ENCODE data around the gene PDLIM3.

PDLIM3 gene

DNA sequence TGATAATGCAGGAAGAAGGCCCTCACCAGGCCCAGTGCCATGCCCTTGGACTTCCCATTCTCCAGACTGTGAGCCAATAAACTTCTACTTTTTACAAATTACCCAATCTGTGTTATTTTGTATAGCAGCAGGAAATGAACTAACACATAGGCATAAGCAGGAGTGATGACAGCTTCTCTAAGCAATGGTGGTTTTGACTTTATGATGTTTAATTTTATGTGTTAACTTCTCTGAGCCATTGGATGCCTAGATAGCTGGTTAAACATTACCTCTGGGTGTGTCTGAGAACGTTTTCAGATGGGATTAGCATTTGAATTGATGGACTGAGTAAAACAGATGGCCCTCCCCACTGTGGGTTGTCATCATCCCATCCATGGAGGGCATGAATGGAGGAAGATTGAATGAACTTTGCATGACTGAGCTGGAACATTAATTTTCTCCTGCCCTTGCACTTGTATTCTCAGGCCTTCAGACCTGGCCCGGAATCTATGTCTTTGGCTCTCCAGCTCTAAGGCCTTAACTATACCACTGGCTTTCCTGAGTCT lies 13.9 kb upstream of the PDLIM3 start:
- H3K4me3 ChIP-seq (ENCODE audit: low read depth in 1 of 2, low read length in 2 of 2), result no peak overlapping the region
- no peaks in the 10 kb centered on the region for H3K27me3 ChIP-seq (ENCODE audit: control insufficient read depth in 1 of 2, insufficient read depth in 2 of 2, low read length in 2 of 2)
- H3K27ac ChIP-seq (ENCODE audit: low read depth, low read length), result no peak overlapping the region

DNA sequence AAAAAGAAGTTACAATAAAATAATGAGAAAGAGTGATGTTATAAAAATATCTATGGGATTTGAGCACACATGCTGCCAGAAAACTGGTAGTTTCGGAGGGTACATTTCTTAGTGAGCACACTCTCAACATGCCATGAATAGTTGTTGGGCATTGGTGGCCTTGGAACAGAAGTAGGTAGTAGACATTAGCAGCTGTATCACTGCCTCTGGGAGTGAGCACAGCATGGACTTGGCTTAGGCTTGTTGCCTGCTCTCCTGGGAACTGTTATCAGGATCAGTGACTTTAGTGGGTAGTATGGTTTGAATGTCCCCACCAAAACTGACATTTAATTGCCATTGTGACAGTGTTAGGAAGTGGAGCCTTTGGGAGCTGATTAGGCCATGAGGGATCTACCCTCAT lies 13.3 kb upstream of the PDLIM3 start:
- Histone ChIP-seq H3K27me3 (ENCODE audit: control insufficient read depth in 1 of 2, insufficient read depth in 2 of 2, low read length in 2 of 2) (no peaks in the 10 kb centered on the region), H3K27ac (ENCODE audit: low read depth, low read length) (no peak overlapping the region), H3K36me3 (ENCODE audit: insufficient read depth, low read length) (no peaks in the 10 kb centered on the region), H3K9ac (ENCODE audit: low read length) (no peak overlapping the region), H3K4me3 (ENCODE audit: low read depth in 1 of 2, low read length in 2 of 2) (no peak overlapping the region), H3K4me1 (ENCODE audit: insufficient read depth, low read length) (no peaks in the 10 kb centered on the region), H3K9me3 (ENCODE audit: low read length) (no peaks in the 10 kb centered on the region)

More for the DNA sequence above, 13.9 kb upstream of the PDLIM3 start:
- H3K9ac ChIP-seq (ENCODE audit: low read length), result no peak overlapping the region
- no peaks in the 10 kb centered on the region for H3K9me3 ChIP-seq (ENCODE audit: low read length)
- H3K4me1 ChIP-seq (ENCODE audit: insufficient read depth, low read length), result no peaks in the 10 kb centered on the region
- H3K36me3 ChIP-seq (ENCODE audit: insufficient read depth, low read length), result no peaks in the 10 kb centered on the region

DNA sequence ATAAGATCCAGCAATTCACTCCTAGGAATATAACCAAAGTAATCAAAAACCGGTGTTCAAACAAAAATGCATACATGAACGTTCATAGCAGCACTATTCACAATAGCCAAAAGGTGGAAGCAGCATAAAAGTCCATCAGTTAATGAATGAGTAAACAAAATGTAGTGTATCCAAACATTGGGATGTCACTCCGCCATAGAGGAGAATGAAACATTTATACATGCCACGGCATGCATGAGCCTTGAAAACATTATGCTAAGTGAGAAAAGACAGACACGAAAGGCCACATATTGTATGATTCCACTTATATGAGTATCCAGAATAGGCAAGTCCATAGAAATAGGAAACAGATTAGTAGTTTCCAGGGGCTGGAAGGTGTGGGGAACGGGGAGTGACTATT lies 11.0 kb upstream of the PDLIM3 start:
- no peak overlapping the region for H3K4me3 ChIP-seq (ENCODE audit: low read depth in 1 of 2, low read length in 2 of 2)
- no peak overlapping the region for H3K9ac ChIP-seq (ENCODE audit: low read length)
- H3K4me1 ChIP-seq (ENCODE audit: insufficient read depth, low read length), result peaks cover 8% of the 10 kb centered on the region
- no peaks in the 10 kb centered on the region for H3K36me3 ChIP-seq (ENCODE audit: insufficient read depth, low read length)
- no peak overlapping the region for H3K27ac ChIP-seq (ENCODE audit: low read depth, low read length)
- no peaks in the 10 kb centered on the region for H3K9me3 ChIP-seq (ENCODE audit: low read length)
- no peaks in the 10 kb centered on the region for H3K27me3 ChIP-seq (ENCODE audit: control insufficient read depth in 1 of 2, insufficient read depth in 2 of 2, low read length in 2 of 2)

DNA sequence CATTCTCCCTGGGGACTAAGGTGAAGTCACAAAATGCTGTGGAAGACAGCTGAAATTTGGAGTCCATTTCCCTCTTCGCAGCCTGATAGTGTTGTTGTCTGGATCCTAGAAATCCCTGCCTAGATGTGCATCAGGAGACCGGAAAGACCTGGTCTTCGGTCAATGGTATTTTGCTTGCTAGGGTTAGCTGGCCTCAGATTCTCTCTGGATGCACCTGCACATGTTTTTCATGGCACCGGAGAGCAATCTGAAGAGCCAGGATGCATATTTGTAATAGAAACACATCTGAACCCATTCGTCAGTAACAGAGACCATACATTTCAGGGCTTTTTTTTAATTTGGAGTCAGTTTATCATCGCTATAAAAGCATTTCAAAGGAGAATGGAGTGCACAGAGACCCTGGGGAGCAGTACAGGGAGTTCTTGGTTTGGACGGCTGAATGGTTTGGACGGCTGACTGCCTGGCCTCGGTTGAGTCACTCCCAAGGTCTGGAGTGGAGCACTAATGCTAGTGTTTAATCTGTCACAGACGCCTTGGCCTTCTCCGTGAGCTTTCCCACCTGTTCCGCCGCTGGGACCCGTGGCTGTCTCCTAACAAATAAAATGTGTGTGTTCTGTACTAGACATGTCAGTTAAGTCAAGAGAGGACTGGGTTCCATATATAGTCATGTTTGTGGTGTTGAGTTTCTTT lies 7.5 kb upstream of the PDLIM3 start:
- Histone ChIP-seq H3K36me3 (ENCODE audit: insufficient read depth, low read length) (no peaks in the 10 kb centered on the region), H3K4me3 (ENCODE audit: low read depth in 1 of 2, low read length in 2 of 2) (no peak overlapping the region), H3K9ac (ENCODE audit: low read length) (no peak overlapping the region), H3K27ac (ENCODE audit: low read depth, low read length) (peak overlapping the region; percentile 19), H3K4me1 (ENCODE audit: insufficient read depth, low read length) (peaks cover 15% of the 10 kb centered on the region), H3K9me3 (ENCODE audit: low read length) (no peaks in the 10 kb centered on the region), H3K27me3 (ENCODE audit: control insufficient read depth in 1 of 2, insufficient read depth in 2 of 2, low read length in 2 of 2) (no peaks in the 10 kb centered on the region)

DNA sequence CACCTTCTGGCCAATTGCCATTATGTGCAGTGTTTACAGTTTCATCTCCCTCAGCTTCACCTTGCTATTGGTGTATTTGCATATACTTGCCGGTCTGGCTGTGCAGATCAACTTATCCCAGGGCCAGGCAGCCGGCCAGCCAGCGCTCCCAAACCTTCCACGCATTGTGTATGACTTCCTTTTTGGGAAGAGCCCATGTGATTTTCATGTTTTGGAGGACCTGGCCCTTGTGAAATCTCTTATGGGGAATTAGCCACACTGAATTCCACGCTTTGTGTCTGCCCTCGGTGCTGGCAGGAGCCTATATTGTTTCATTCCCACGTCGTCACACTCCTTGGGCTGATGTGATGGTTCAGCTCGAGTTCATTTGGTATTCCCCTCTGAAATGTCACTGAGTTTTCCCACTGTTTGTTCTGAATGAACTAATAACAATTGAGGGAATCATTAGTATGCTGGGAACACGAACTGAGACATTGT lies 6.0 kb upstream of the PDLIM3 start:
- H3K4me1 ChIP-seq (ENCODE audit: insufficient read depth, low read length), result peaks cover 19% of the 10 kb centered on the region
- H3K27ac ChIP-seq (ENCODE audit: low read depth, low read length), result no peak overlapping the region
- H3K4me3 ChIP-seq (ENCODE audit: low read depth in 1 of 2, low read length in 2 of 2), result no peak overlapping the region
- H3K27me3 ChIP-seq (ENCODE audit: control insufficient read depth in 1 of 2, insufficient read depth in 2 of 2, low read length in 2 of 2), result no peaks in the 10 kb centered on the region
- no peak overlapping the region for H3K9ac ChIP-seq (ENCODE audit: low read length)
- no peaks in the 10 kb centered on the region for H3K9me3 ChIP-seq (ENCODE audit: low read length)
- H3K36me3 ChIP-seq (ENCODE audit: insufficient read depth, low read length), result no peaks in the 10 kb centered on the region

DNA sequence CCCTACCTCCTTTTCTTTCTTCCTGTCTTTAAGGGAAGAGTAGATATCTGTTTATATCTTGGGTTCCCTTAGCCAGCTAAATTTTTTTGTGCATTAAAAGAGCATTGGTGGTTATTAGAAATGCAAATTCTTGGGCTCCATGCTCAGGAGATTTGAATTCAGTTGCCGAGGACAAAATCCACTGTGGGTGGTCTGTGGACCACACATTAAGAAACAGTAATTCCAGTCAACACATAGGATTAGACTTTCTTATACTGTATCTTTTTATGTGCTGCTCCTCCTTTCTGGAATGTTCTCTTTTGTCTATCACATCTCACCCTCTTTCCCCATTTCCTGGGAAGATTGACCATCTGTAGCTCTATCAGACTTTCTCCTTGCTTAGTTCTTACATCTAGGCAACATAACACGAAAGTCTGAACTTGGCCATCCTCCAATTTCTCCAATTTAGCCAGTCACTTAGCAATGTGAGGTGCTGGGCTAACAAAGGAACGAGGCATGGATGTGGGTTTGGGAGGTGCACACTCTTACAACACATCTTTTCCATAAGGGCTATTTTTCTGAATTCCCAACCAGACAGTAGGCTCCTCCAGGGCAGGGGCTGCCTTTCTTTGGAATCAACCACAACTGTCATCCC lies 5.3 kb upstream of the PDLIM3 start:
- Histone ChIP-seq H3K36me3 (ENCODE audit: insufficient read depth, low read length) (no peaks in the 10 kb centered on the region), H3K27ac (ENCODE audit: low read depth, low read length) (no peak overlapping the region), H3K4me3 (ENCODE audit: low read depth in 1 of 2, low read length in 2 of 2) (no peak overlapping the region), H3K4me1 (ENCODE audit: insufficient read depth, low read length) (peaks cover 23% of the 10 kb centered on the region), H3K9me3 (ENCODE audit: low read length) (no peaks in the 10 kb centered on the region), H3K9ac (ENCODE audit: low read length) (no peak overlapping the region), H3K27me3 (ENCODE audit: control insufficient read depth in 1 of 2, insufficient read depth in 2 of 2, low read length in 2 of 2) (no peaks in the 10 kb centered on the region)

DNA sequence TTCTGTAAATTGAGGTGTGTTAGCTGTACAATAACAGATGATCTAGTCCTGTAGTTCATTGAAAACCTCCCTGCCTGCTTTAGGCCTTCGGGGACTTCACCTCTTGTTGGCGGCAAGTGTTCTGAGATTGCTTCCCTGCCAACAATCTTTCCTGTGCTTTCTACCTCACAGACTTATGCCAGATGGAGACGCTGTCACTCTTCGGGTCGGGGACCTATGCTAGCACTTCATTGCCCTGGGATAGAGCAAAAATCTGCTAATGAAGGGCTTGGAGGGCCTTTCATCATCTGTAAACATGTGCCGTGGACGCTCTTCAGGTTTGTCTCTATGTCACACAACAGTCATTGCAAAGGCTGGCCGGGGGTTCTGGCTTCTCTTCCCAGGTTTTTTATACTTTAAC lies 4.7 kb upstream of the PDLIM3 start:
- peaks cover 23% of the 10 kb centered on the region for H3K4me1 ChIP-seq (ENCODE audit: insufficient read depth, low read length)
- peaks cover 0 to 3% of the 10 kb centered on the region in 2 donors for H3K27me3 ChIP-seq (ENCODE audit: control insufficient read depth in 1 of 2, insufficient read depth in 2 of 2, low read length in 2 of 2)
- no peaks in the 10 kb centered on the region for H3K9me3 ChIP-seq (ENCODE audit: low read length)
- no peak overlapping the region for H3K9ac ChIP-seq (ENCODE audit: low read length)
- no peak overlapping the region for H3K27ac ChIP-seq (ENCODE audit: low read depth, low read length)
- H3K4me3 ChIP-seq (ENCODE audit: low read depth in 1 of 2, low read length in 2 of 2), result no peak overlapping the region
- H3K36me3 ChIP-seq (ENCODE audit: insufficient read depth, low read length), result no peaks in the 10 kb centered on the region

DNA sequence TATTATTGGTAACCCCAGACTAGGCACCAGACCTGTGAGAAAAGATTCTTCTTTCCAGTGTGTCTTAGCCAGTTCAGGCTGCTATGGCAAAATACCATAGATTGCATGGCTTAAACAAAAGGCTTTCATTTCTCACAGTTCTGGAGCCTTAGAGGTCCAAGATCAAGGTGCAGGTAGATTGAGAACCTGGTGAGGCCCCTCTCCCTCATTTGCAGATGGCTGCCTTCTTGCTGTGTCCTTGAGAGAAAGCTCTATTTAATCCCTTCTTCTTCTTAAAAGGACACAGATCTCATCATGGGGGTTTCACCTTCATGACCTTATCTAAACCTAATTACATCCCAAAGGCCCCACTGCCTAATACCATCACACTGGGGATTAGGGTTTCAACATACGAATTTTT lies 3.5 kb upstream of the PDLIM3 start:
- Histone ChIP-seq H3K9ac (ENCODE audit: low read length) (no peak overlapping the region), H3K36me3 (ENCODE audit: insufficient read depth, low read length) (no peaks in the 10 kb centered on the region), H3K27me3 (ENCODE audit: control insufficient read depth in 1 of 2, insufficient read depth in 2 of 2, low read length in 2 of 2) (peaks cover 6 to 9% of the 10 kb centered on the region in 2 donors), H3K4me3 (ENCODE audit: low read depth in 1 of 2, low read length in 2 of 2) (no peak overlapping the region), H3K27ac (ENCODE audit: low read depth, low read length) (no peak overlapping the region), H3K4me1 (ENCODE audit: insufficient read depth, low read length) (peaks cover 23% of the 10 kb centered on the region), H3K9me3 (ENCODE audit: low read length) (no peaks in the 10 kb centered on the region)

DNA sequence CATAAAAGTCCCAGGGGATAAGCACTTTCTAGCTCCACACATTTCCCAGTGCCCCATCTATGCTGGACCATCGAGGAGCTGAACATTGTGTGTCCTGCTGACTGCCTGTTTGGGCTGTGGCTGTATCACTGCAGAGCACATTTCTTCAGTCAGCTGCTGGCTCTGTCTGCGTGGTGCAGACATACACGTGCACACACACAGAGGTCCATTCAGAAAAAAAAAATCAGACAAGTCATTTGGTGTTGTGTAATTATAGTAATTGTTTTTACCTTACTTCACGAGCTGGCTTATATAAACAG lies 1.1 kb upstream of the PDLIM3 start:
- peak overlapping the region; percentile 71 for H3K9ac ChIP-seq (ENCODE audit: low read length)
- H3K36me3 ChIP-seq (ENCODE audit: insufficient read depth, low read length), result no peaks in the 10 kb centered on the region
- H3K27ac ChIP-seq (ENCODE audit: low read depth, low read length), result peak overlapping the region; percentile 80
- H3K9me3 ChIP-seq (ENCODE audit: low read length), result no peaks in the 10 kb centered on the region
- H3K4me1 ChIP-seq (ENCODE audit: insufficient read depth, low read length), result peaks cover 18% of the 10 kb centered on the region
- H3K4me3 ChIP-seq (ENCODE audit: low read depth in 1 of 2, low read length in 2 of 2), result peak overlapping the region in 1 of 2 donors; percentile 49
- peaks cover 6 to 9% of the 10 kb centered on the region in 2 donors for H3K27me3 ChIP-seq (ENCODE audit: control insufficient read depth in 1 of 2, insufficient read depth in 2 of 2, low read length in 2 of 2)

DNA sequence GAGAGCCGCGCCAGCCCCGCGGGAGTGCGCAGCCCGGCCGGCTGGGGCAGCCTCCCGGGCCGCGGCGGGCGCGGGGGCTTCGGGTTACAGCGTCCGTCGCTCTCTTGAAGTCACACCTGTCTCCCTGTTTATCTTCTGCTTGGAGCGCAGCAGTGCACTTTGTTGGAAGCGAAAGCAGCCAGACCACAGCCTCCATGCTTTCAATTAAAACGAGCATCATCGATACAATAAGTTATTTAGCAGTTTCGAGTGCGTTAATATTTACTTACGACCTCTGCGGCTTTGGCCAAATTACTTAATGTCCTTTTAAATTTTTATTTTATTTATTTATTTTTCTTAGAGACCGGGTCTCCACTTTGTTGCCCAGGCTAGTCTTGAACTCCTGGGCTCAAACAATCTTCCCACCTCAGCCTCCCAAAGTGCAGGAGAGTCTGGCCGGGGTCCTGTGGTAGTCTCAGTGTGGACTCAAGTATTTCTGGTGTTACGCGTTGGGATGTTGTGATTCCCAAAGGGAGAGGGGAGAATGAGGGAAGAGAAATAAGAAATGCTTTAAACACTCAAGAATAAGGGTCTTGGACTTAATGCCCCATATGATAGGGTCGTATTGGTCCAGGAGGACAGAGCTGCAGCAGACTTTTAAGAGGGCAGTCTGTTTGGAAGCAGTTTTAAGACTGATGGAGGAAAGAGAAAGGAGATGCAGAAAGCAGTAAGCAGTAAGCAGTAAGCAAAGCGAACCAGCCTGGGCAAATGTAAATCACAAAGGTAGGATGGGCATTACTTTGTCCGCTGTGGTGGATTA lies 504 bp upstream of the PDLIM3 start:
- Histone ChIP-seq H3K4me1 (ENCODE audit: insufficient read depth, low read length) (peaks cover 18% of the 10 kb centered on the region), H3K36me3 (ENCODE audit: insufficient read depth, low read length) (no peaks in the 10 kb centered on the region), H3K27me3 (ENCODE audit: control insufficient read depth in 1 of 2, insufficient read depth in 2 of 2, low read length in 2 of 2) (peaks cover 6 to 9% of the 10 kb centered on the region in 2 donors), H3K4me3 (ENCODE audit: low read depth in 1 of 2, low read length in 2 of 2) (peak overlapping the region; percentile 15 to 49), H3K27ac (ENCODE audit: low read depth, low read length) (peak overlapping the region; percentile 80), H3K9me3 (ENCODE audit: low read length) (no peaks in the 10 kb centered on the region), H3K9ac (ENCODE audit: low read length) (peak overlapping the region; percentile 71)

DNA sequence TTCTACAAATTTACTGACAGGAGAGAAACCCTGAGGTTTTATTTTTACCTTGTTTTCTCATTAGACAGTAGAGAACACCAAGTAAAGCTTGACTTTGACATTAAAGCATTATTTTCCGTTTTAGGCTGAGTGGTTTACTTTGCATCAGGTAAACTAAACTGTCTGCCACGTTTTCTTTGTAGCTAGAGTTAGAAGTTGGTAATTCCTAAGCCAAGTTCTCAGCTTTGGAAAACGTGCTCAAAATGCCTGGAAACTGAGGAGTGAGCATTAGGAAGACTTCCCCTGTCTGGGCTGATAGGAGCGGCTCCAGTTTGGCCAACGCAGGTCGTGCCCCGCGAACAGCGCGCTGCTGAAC lies 819 bp downstream of the PDLIM3 start:
- Histone ChIP-seq H3K36me3 (ENCODE audit: insufficient read depth, low read length) (peaks cover 6% of the 10 kb centered on the region), H3K9me3 (ENCODE audit: low read length) (no peaks in the 10 kb centered on the region), H3K27ac (ENCODE audit: low read depth, low read length) (peak overlapping the region; percentile 79), H3K4me1 (ENCODE audit: insufficient read depth, low read length) (peaks cover 27% of the 10 kb centered on the region), H3K4me3 (ENCODE audit: low read depth in 1 of 2, low read length in 2 of 2) (peak overlapping the region; percentile 53 to 93), H3K9ac (ENCODE audit: low read length) (peak overlapping the region; percentile 96), H3K27me3 (ENCODE audit: control insufficient read depth in 1 of 2, insufficient read depth in 2 of 2, low read length in 2 of 2) (peaks cover 6 to 9% of the 10 kb centered on the region in 2 donors)
